Natural killer cell treated with Interleukin-12 subunit alpha and Interleukin-12 subunit beta and Interleukin-15 and Interleukin-18, amount 100 ng/mL, for 72 hours (primary cell): ENCODE data around the gene CACNA1D. TPM values are rescaled to one million over a fixed set of nuclear protein-coding genes. Genes with fewer than 3 reads are reported as not detected.
A peak's percentile ranks its signal among the peaks of the same experiment; 100 is the strongest.

Source experiments
- ATAC-seq, 2 donors: fragments of 150-1000 bp; cut with Tn5 transposase in 1 of 2; sonication (Bioruptor Pico), chemical (Tn5 transposase) in 1 of 2; 2 replicates each; pipeline ENCODE4 v1.10.0; 2021
- DNase-seq: peaks from one replicate; pipeline ENCODE4 v3.0.0; 2022; ENCODE audit warnings: low spot score
- H3K27ac Mint-ChIP-seq, 2 donors: 1 replicate in 1 of 2; 2 replicates in 1 of 2; pipeline ENCODE4 v1.8.0; 2022; ENCODE audit warnings: mixed read lengths in 2 of 2, mild to moderate bottlenecking in 1 of 2, moderate library complexity in 1 of 2
- H3K27me3 Mint-ChIP-seq, 2 donors: 1 replicate in 1 of 2; 2 replicates in 1 of 2; pipeline ENCODE4 v1.8.0; 2022; ENCODE audit warnings: mixed read lengths in 2 of 2
- H3K36me3 Mint-ChIP-seq: one replicate; pipeline ENCODE4 v1.8.0; 2022; ENCODE audit warnings: mixed read lengths
- H3K4me1 Mint-ChIP-seq, 2 donors: 1 replicate in 1 of 2; 2 replicates in 1 of 2; pipeline ENCODE4 v1.8.0; 2022; ENCODE audit warnings: low read depth in 2 of 2, mixed read lengths in 2 of 2, mild to moderate bottlenecking in 1 of 2
- H3K4me3 Mint-ChIP-seq: one replicate; pipeline ENCODE4 v1.8.0; 2022; ENCODE audit warnings: mixed read lengths
- H3K9me3 Mint-ChIP-seq: 2 replicates; pipeline ENCODE4 v1.8.0; 2022; ENCODE audit warnings: mixed read lengths
- total RNA-seq, 2 donors: library from RNA; stranded (reverse); gene quantifications; one replicate each; pipeline ENCODE4 v1.2.3, GENCODE V29; 2022

The CACNA1D gene
- total RNA-seq, 2 donors from 2014 or later: 0.26 to 1.2 TPM

GRCh38 chr3:53583161-53583690 is 88.8 kb downstream of the CACNA1D start:
- Mint-ChIP-seq H3K36me3 (no peaks in the 10 kb centered on the region), H3K4me1 (no peaks in the 10 kb centered on the region), H3K9me3 (no peaks in the 10 kb centered on the region), H3K27ac (no peak overlapping the region), H3K4me3 (no peak overlapping the region), H3K27me3 (peaks cover 0 to 3% of the 10 kb centered on the region in 2 donors)
- ATAC-seq (no peak), DNase-seq (no peak)

GRCh38 chr3:53585049-53585448 is 90.6 kb downstream of the CACNA1D start:
- Mint-ChIP-seq H3K4me1 (no peaks in the 10 kb centered on the region), H3K4me3 (no peak overlapping the region), H3K27me3 (peaks cover 0 to 5% of the 10 kb centered on the region in 2 donors), H3K9me3 (no peaks in the 10 kb centered on the region), H3K27ac (no peak overlapping the region), H3K36me3 (no peaks in the 10 kb centered on the region)
- ATAC-seq: no peak
- no peak for DNase-seq

- Mint-ChIP-seq H3K4me1 (no peaks in the 10 kb centered on the region), H3K4me3 (no peak overlapping the region), H3K36me3 (no peaks in the 10 kb centered on the region), H3K27ac (no peak overlapping the region), H3K9me3 (no peaks in the 10 kb centered on the region), H3K27me3 (peaks cover 0 to 5% of the 10 kb centered on the region in 2 donors)
- ATAC-seq (no peak), DNase-seq (no peak)
These were observed 91.2 kb downstream of the CACNA1D start for GRCh38 chr3:53585627-53586026.

GRCh38 chr3:53588122-53588521 is 93.7 kb downstream of the CACNA1D start:
- Mint-ChIP-seq H3K4me1 (no peaks in the 10 kb centered on the region), H3K36me3 (no peaks in the 10 kb centered on the region)

GRCh38 chr3:53589201-53589600 is 94.8 kb downstream of the CACNA1D start:
- H3K4me3 Mint-ChIP-seq: no peak overlapping the region
- peaks cover 7 to 14% of the 10 kb centered on the region in 2 donors for H3K27me3 Mint-ChIP-seq
- H3K27ac Mint-ChIP-seq: no peak overlapping the region
- ATAC-seq: no peak
- no peaks in the 10 kb centered on the region for H3K36me3 Mint-ChIP-seq
- DNase-seq: no peak
- no peaks in the 10 kb centered on the region for H3K9me3 Mint-ChIP-seq
- H3K4me1 Mint-ChIP-seq: no peaks in the 10 kb centered on the region

More at GRCh38 chr3:53588122-53588521, 93.7 kb downstream of the CACNA1D start:
- DNase-seq: no peak
- no peak overlapping the region for H3K27ac Mint-ChIP-seq
- H3K27me3 Mint-ChIP-seq: peaks cover 7 to 9% of the 10 kb centered on the region in 2 donors
- no peak for ATAC-seq
- H3K9me3 Mint-ChIP-seq: no peaks in the 10 kb centered on the region
- H3K4me3 Mint-ChIP-seq: no peak overlapping the region

GRCh38 chr3:53589806-53590205 is 95.4 kb downstream of the CACNA1D start:
- Mint-ChIP-seq H3K27me3 (peaks cover 7 to 14% of the 10 kb centered on the region in 2 donors), H3K36me3 (no peaks in the 10 kb centered on the region), H3K27ac (no peak overlapping the region), H3K4me3 (no peak overlapping the region), H3K4me1 (no peaks in the 10 kb centered on the region), H3K9me3 (no peaks in the 10 kb centered on the region)
- ATAC-seq (peak in 1 of 2 donors; percentile 43), DNase-seq (no peak)

GRCh38 chr3:53590606-53591005 is 96.2 kb downstream of the CACNA1D start:
- peaks cover 7 to 14% of the 10 kb centered on the region in 2 donors for H3K27me3 Mint-ChIP-seq
- no peak overlapping the region for H3K4me3 Mint-ChIP-seq
- ATAC-seq (no peak), DNase-seq (no peak)
- H3K9me3 Mint-ChIP-seq: no peaks in the 10 kb centered on the region
- no peaks in the 10 kb centered on the region for H3K4me1 Mint-ChIP-seq
- H3K36me3 Mint-ChIP-seq: no peaks in the 10 kb centered on the region
- H3K27ac Mint-ChIP-seq: no peak overlapping the region

GRCh38 chr3:53591646-53592045 is 97.2 kb downstream of the CACNA1D start:
- H3K27ac Mint-ChIP-seq: no peak overlapping the region

GRCh38 chr3:53592862-53593261 is 98.5 kb downstream of the CACNA1D start:
- DNase-seq (no peak), ATAC-seq (no peak)
- peaks cover 7 to 10% of the 10 kb centered on the region in 2 donors for H3K27me3 Mint-ChIP-seq
- H3K27ac Mint-ChIP-seq: no peak overlapping the region
- H3K9me3 Mint-ChIP-seq: no peaks in the 10 kb centered on the region
- H3K4me3 Mint-ChIP-seq: no peak overlapping the region
- H3K4me1 Mint-ChIP-seq: no peaks in the 10 kb centered on the region
- H3K36me3 Mint-ChIP-seq: no peaks in the 10 kb centered on the region

More at GRCh38 chr3:53591646-53592045, 97.2 kb downstream of the CACNA1D start:
- Mint-ChIP-seq H3K4me3 (no peak overlapping the region), H3K9me3 (no peaks in the 10 kb centered on the region), H3K27me3 (peaks cover 7 to 14% of the 10 kb centered on the region in 2 donors), H3K36me3 (no peaks in the 10 kb centered on the region), H3K4me1 (no peaks in the 10 kb centered on the region)
- DNase-seq: no peak
- no peak for ATAC-seq

GRCh38 chr3:53593611-53594010 is 99.2 kb downstream of the CACNA1D start:
- H3K27me3 Mint-ChIP-seq: peaks cover 7 to 10% of the 10 kb centered on the region in 2 donors
- H3K4me3 Mint-ChIP-seq: no peak overlapping the region
- no peak for ATAC-seq
- no peaks in the 10 kb centered on the region for H3K36me3 Mint-ChIP-seq
- no peak for DNase-seq
- no peak overlapping the region for H3K27ac Mint-ChIP-seq
- no peaks in the 10 kb centered on the region for H3K4me1 Mint-ChIP-seq
- H3K9me3 Mint-ChIP-seq: no peaks in the 10 kb centered on the region

- H3K4me3 Mint-ChIP-seq: no peak overlapping the region
- peaks cover 7 to 9% of the 10 kb centered on the region in 2 donors for H3K27me3 Mint-ChIP-seq
- no peak overlapping the region for H3K27ac Mint-ChIP-seq
- no peaks in the 10 kb centered on the region for H3K36me3 Mint-ChIP-seq
- no peaks in the 10 kb centered on the region for H3K4me1 Mint-ChIP-seq
- H3K9me3 Mint-ChIP-seq: no peaks in the 10 kb centered on the region
- ATAC-seq (no peak), DNase-seq (no peak)
These were observed 99.9 kb downstream of the CACNA1D start for GRCh38 chr3:53594276-53594675.

- ATAC-seq (no peak), DNase-seq (no peak)
- Mint-ChIP-seq H3K27ac (no peak overlapping the region), H3K4me1 (no peaks in the 10 kb centered on the region), H3K27me3 (peaks cover 7 to 9% of the 10 kb centered on the region in 2 donors), H3K36me3 (no peaks in the 10 kb centered on the region), H3K9me3 (no peaks in the 10 kb centered on the region), H3K4me3 (no peak overlapping the region)
These were observed 101.2 kb downstream of the CACNA1D start for GRCh38 chr3:53595660-53596059.

- no peaks in the 10 kb centered on the region for H3K9me3 Mint-ChIP-seq
- H3K27ac Mint-ChIP-seq: no peak overlapping the region
- H3K36me3 Mint-ChIP-seq: no peaks in the 10 kb centered on the region
- H3K4me1 Mint-ChIP-seq: no peaks in the 10 kb centered on the region
- H3K4me3 Mint-ChIP-seq: no peak overlapping the region
- DNase-seq: no peak
- no peak for ATAC-seq
- H3K27me3 Mint-ChIP-seq: peaks cover 5 to 8% of the 10 kb centered on the region in 2 donors
These were observed 102.9 kb downstream of the CACNA1D start for GRCh38 chr3:53597136-53597915.

- no peak overlapping the region for H3K4me3 Mint-ChIP-seq
- no peak for DNase-seq
- H3K27me3 Mint-ChIP-seq: peaks cover 0 to 7% of the 10 kb centered on the region in 2 donors
These were observed 105.4 kb downstream of the CACNA1D start for GRCh38 chr3:53599771-53600170.

More at GRCh38 chr3:53599771-53600170, 105.4 kb downstream of the CACNA1D start:
- no peak for ATAC-seq
- Mint-ChIP-seq H3K36me3 (no peaks in the 10 kb centered on the region), H3K27ac (no peak overlapping the region), H3K9me3 (no peaks in the 10 kb centered on the region), H3K4me1 (no peaks in the 10 kb centered on the region)
